ENCODE results near the gene CELA2B.
"Not testable (repeated sequence)": the region's sequence is repeated elsewhere in the genome, so short reads cannot be mapped to it uniquely, and the experiment has no call there.

- TF ChIP-seq CTCF, POLR2A (IDR thresholded peaks at IDR 0.05): not testable (repeated sequence)
These were observed 47.7 kb upstream of the CELA2B start for GRCh38 chr1:15428252-15428651.

Measured in breast epithelium (tissue), 3 donors.